ENCODE data around the gene ACAT2.
A peak's percentile ranks its signal among the peaks of the same experiment; 100 is the strongest.
"Not testable (repeated sequence)": the region's sequence is repeated elsewhere in the genome, so short reads cannot be mapped to it uniquely, and the experiment has no call there.

ACAT2 gene

DNA sequence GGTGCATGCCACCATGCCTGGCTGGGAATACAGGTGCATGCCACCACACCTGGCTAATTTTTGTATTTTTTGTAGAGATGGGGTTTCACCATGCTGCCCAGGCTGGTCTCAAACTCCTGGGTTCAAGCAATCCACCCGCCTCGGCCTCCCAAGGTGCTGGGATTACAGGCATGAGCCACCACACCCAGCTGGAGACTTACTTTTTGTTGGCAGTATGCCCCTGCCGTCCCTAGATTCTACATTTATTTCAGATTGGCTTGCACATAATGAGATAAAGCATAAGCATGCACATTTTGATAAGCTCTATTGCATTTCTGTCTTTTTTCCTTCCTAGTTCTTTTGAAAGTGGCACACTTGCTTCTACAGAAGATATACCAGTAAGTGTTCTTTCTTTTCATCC is 54.9 kb downstream of the ACAT2 start:
- not testable (repeated sequence) for DNase-seq

DNA sequence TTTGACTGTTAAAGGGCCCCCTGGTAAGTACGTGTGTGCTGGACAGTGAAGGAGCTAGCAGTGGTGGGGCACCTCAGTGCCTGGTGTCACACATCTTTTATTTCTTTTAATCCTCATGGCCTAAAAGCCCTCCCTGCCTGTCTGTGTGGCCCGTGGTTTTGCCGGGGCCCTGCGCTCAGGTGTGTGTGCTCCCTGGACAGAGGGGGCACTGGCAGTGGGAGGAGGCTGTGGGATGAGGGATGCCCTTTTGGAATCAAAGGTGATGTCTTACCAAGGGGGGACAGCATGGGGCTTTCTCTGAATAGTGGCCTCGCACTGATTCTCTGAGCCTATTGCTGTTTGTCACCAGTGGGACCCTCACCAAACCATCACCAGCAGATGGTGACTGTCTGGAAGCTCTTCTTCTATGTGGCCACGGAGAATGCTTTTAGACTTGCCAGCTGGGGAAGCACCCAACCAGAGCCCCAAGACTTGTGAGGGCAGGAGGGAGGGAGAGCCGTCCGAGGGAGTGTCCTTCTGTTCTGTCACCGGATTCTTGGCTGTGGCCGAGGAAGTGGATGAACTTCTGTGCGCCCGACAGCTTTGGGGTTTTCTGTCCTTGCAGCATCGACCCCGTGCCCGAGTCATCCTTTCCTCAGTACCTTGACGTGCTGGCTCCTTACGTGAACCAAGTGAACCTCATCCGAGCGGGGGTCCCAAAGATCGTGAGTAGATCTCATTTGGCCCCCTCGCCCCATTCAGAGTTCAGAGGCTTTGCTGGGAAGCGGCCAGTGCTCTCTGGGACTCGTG is 56.3 kb downstream of the ACAT2 start:
- no peak for DNase-seq

DNA sequence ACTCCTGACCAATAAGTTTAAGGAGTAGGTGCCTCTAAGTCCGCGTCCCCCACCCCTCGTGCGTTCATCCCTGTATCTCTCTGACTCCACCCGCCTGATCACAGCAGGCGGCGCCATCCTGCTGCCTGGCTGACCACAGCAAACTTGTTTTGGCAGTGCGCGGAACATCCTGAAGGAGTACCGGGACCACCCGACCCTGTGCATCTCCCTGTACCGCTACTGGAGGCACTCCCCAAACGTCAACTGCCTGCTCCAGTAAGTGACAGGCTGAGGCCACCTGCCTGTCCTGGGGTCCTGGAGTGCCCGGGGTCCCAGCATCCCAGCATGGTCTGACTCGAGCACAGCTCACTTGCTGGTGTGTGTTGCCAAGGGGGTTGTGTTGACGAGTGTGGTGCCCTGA is 57.3 kb downstream of the ACAT2 start:
- no peak for DNase-seq

DNA sequence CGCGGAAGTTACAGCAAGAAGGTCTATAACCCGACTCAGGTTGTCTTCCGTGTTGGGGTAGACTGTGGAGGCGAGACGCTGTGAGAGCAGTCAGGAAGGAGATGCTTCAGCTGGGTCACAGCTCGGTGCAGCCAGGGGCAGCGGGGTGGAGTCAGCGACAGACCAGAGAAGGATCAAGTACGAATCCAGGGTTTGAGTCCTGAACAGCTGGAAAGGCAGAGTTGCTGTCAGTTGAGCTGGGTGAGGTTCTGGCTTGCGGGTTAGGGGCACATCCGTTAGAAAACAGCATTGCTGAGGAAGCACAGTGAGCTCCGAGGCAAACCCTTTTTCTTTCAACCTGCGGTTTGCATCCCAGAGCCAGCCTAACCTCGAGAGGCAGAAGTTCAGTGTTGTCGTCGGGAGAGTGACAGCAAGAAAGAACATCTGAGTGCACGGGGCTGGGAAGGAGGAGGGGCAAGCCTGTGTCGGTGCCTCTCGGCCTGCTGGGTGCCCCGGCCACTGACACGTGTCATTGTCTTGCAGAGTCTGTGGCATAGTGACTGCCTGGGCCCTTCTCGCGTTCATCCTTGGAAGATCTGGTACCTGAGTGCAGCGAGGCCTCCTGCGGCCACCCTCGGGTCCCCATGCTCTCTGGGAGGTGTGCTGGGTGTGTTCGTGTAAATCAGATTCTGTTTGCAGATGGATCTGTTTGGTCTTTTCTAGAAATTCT is 58.2 kb downstream of the ACAT2 start:
- DNase-seq: no peak

DNA sequence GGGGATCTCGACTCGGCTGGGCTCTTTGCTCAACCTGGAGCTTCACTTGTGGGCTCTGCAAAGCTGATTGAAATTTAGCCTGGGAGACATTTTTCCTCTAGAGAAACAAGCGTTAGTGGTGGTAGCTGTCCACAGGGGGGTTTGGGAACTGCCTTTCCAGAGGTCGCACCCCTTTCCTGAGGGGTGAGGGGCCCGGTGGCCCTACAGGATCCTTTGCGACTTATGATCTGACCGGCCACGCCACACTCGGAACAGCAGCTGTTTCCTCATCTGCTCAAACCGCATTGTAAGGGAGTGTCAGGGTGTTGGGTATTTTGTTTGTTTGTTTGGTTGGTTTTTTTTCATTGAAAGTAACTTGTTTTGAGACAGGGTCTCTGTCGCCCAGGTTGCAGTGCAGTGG is 59.3 kb downstream of the ACAT2 start:
- DNase-seq: no peak

DNA sequence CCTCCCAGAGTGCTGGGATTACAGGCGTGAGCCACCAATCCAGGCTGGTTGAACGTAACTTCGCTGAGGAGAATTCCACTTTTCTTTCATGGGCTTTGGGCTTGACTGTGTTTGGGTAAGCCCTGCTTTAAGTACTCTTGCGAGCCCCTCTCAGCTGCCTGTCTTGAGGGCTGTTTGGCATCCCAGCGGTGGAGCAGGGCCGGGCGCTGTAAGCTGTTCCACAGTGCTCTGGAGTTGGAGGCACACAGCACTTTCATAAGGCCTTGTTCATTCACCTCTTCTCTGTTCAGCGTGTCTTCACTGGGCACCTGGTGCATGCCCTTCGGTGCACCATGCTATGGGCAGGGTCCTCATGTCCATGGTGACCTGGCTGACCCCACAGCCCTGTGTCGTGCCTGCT is 59.9 kb downstream of the ACAT2 start:
- no peak for DNase-seq

DNA sequence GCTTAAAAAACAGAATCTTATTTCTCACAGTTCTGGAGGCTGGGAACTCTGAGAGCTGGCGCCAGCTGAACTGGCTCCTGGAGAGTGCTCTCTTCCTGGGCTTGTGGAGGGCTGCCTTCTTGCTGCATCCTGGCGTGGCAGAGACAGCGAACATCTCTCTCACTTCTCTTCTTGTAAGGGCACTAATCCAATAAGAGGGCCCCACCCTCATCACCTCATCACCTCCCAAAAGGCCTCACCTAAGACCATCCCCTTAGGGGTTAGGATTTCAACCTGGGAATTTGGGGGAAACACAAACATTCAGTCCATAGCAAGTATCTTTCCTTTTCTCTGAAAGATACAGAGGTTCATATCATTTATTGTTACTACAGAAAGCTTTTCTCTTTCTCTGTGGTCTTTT is 62.1 kb downstream of the ACAT2 start:
- no peak for DNase-seq

DNA sequence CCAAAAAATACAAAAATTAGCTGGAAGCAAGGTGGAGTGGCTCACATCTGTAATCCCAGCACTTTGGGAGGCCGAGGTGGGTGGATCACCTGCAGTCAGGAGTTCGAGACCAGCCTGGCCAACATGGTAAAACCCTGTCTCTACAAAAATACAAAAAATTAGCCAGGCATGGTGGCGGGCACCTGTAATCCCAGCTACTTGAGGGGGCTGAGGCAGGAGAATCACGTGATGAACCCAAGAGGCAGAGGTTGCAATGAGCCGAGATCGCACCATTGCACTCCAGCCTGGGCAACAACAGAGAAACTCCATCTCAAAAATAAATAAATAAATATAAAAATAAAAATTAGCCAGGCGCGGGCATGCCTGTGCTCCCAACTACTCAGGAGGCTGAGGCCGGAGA is 62.8 kb downstream of the ACAT2 start:
- DNase-seq: not testable (repeated sequence)

DNA sequence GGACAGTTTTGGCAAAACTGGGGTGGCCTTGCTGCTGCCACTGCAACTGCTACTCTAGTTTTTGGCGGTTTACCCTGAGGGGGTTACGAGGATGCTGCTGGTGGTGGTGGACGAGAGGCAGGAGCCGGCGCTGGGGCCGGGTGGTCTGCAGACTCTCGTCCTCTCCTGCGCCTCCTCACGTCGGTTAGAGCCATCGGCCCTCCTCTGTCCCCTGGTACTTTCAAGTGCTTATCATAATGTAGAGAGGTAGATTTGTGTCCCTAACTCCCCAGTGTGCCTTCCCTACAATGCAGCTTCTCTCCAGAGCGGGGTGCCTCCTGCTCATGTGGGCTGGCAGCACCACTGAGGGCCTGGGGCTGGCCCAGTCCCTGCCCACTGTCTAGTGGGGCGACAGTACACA is 64.2 kb downstream of the ACAT2 start:
- no peak for DNase-seq

DNA sequence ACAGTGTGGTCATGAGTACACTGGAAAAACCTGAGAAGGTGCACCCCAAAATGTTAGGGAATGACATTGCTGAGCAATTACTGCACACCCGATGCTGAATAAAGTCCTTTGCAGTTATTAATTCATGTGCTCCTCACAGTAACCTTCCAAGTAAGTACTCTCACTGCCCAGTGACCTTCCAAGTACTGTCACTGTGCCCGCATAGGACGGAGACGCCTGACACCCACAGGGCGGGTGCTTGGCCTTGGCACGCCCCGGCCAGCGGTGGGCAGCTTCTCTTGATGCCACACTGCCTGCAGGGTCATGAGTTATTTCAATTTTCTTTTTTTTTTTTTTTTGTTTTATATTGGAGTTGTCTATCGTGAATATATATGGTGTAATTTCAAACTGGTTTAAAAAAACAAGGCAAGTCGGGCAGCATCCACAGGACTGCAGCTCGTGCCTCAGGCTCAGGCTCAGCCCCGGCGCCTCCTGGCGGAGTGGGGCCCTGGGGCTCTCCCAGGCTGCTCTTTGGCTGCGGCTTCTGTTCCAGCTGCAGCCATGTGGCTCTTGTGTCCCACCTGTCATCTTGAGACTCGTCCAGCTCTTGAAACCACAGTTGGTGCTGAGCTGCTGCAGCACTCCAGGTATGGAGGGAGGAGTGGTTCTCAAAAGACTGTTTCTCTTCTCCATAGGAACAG is 65.3 kb downstream of the ACAT2 start:
- peak; percentile 87 to 97 for DNase-seq

DNA sequence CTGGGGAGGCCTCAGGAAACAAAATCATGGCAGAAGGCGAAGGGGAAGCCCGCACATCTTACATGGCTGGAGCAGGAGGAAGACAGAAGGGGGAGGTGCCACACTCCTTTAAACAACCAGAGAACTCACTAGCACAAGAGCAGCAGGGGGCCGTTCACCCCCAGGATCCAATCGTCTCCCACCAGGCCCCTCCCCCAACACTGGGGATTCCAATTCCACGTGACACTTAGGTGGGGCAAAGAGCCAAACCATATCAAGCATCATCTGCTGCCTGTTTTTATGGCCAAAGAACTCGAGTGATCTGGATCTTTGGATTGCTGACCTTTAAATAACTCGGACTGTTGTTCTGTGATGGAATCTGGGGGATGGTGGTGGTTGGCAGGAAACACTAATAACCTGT is 66.2 kb downstream of the ACAT2 start:
- DNase-seq: peak; percentile 59
